Progenitor cell of endocrine pancreas (in vitro differentiated cells): ENCODE data around the gene ASTL. TPM values are rescaled to one million over a fixed set of nuclear protein-coding genes. Genes with fewer than 3 reads are reported as not detected.

Experiments used
- DNase-seq: peaks from one replicate; pipeline ENCODE4 v3.0.0; 2021; ENCODE audit warnings: low spot score; ENCODE audit not compliant: unreplicated experiment
- H3K27ac Mint-ChIP-seq: 2 replicates; pipeline ENCODE4 v1.8.0; 2021; ENCODE audit warnings: mild to moderate bottlenecking, moderate library complexity, mixed read lengths
- H3K27me3 Mint-ChIP-seq: 2 replicates; pipeline ENCODE4 v1.8.0; 2021; ENCODE audit warnings: mixed read lengths
- H3K36me3 Mint-ChIP-seq: 2 replicates; pipeline ENCODE4 v1.8.0; 2022; ENCODE audit warnings: mixed read lengths; ENCODE audit not compliant: insufficient read depth
- H3K4me1 Mint-ChIP-seq: 2 replicates; pipeline ENCODE4 v1.8.0; 2021; ENCODE audit warnings: low read depth, mixed read lengths
- H3K4me3 Mint-ChIP-seq: 2 replicates; pipeline ENCODE4 v1.8.0; 2021; ENCODE audit warnings: low read depth, mild to moderate bottlenecking, moderate library complexity, mixed read lengths
- H3K9me3 Mint-ChIP-seq: 2 replicates; pipeline ENCODE4 v1.8.0; 2021; ENCODE audit warnings: low read depth, mixed read lengths
- total RNA-seq: library from RNA; stranded (reverse); gene quantifications from 2 replicates; pipeline ENCODE4 v1.2.1, GENCODE V29; 2021
- TF ChIP-seq, protein P1 (sequence below): fragments of 200-600 bp; sonication (generic); IDR thresholded peaks from one replicate; pipeline ENCODE4 v1.5.0; 2021; ENCODE audit warnings: antibody characterized with exemption, mild to moderate bottlenecking; ENCODE audit not compliant: unreplicated experiment

Gene ASTL
- total RNA-seq, 1 donor from 2014 or later: 0.29 TPM

- no peak for DNase-seq
- H3K36me3 Mint-ChIP-seq: no peaks in the 10 kb centered on the region
- H3K9me3 Mint-ChIP-seq: no peaks in the 10 kb centered on the region
- H3K4me3 Mint-ChIP-seq: no peak overlapping the region
- TF ChIP-seq, protein P1, sequence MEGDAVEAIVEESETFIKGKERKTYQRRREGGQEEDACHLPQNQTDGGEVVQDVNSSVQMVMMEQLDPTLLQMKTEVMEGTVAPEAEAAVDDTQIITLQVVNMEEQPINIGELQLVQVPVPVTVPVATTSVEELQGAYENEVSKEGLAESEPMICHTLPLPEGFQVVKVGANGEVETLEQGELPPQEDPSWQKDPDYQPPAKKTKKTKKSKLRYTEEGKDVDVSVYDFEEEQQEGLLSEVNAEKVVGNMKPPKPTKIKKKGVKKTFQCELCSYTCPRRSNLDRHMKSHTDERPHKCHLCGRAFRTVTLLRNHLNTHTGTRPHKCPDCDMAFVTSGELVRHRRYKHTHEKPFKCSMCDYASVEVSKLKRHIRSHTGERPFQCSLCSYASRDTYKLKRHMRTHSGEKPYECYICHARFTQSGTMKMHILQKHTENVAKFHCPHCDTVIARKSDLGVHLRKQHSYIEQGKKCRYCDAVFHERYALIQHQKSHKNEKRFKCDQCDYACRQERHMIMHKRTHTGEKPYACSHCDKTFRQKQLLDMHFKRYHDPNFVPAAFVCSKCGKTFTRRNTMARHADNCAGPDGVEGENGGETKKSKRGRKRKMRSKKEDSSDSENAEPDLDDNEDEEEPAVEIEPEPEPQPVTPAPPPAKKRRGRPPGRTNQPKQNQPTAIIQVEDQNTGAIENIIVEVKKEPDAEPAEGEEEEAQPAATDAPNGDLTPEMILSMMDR: no peak
- H3K4me1 Mint-ChIP-seq: peaks cover 9% of the 10 kb centered on the region
- no peak overlapping the region for H3K27ac Mint-ChIP-seq
- H3K27me3 Mint-ChIP-seq: peaks cover 17% of the 10 kb centered on the region
Observed at GRCh38 chr2:96110621-96111256, 27.6 kb downstream of the ASTL start.

DNA sequence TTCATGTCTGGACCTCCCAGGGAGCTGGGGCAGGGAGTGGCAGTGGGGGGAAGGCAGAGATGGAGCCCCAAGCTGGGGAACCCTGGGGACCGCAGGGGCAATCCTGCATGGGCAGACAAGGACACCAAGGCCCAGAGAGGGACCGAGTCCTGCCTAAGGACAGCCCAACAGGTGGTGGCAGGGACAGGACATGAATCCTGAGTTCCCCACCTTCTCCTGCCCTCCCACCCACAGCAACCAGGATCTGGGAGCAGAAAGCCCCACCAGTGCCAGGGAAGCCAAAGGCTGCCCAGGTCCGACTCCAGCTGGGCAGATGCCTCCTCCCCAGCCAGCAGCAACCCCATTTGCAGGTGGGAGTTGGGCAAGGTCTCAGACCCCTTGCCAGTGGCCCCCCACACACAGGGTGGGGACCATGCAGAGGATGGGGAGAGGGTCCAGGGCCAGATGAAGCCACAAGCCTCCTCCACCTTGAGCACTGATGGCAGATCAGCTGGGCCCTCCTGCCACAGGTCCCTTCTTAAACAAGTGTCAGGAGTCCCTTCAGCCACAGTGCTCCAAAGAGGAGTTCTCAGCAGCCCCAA is 28.3 kb downstream of the ASTL start:
- no peak for DNase-seq
- Mint-ChIP-seq H3K9me3 (peaks cover 3% of the 10 kb centered on the region), H3K4me3 (no peak overlapping the region), H3K27ac (no peak overlapping the region), H3K36me3 (no peaks in the 10 kb centered on the region), H3K27me3 (peaks cover 11% of the 10 kb centered on the region), H3K4me1 (peaks cover 9% of the 10 kb centered on the region)
- TF ChIP-seq, protein P1: no peak

GRCh38 chr2:96109361-96109680 is 29.0 kb downstream of the ASTL start:
- Mint-ChIP-seq H3K27ac (no peak overlapping the region), H3K27me3 (peaks cover 6% of the 10 kb centered on the region), H3K4me1 (peaks cover 9% of the 10 kb centered on the region), H3K4me3 (no peak overlapping the region), H3K9me3 (peaks cover 3% of the 10 kb centered on the region), H3K36me3 (no peaks in the 10 kb centered on the region)
- TF ChIP-seq, protein P1: no peak
- DNase-seq: no peak

DNA sequence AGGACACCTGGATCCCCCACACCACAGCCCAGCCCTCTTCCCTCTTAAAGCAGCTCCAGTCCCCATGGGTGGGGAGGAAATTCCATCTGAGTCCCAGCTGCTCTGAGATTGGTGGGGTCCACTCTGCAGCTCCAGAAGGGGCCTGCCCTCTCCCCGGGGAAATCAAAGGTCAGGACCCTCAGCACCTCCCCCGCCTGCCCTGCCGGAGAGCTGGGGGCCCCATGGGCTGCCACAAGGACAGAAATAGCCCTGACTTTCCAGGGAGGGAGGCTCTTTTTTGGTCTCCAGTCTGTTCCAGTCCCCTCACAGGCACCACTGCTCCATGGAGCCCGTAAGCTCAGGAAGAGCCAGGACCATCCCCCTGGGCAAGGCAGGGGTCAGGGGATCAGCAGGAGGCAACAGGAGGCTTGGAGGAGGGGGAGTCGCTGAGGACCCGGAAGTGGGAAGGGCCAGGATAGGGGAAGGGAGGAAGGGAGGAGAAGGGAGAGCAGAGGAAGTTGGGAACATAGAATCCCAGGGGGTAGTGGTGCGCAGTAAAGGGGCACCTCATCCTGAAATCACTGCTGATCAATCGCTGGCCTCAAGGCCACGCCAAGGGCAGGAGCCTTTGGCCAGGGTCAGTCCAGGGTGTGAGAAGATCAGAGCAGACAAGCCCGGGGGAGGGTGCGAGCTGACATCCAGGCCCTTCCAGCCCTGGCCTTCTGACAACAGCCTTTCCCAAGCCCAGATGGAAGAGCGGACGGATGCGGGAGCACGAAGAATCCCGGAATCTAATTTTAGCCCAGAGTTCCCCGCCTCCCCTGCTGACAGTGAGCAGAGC is 29.6 kb downstream of the ASTL start:
- Mint-ChIP-seq H3K36me3 (no peaks in the 10 kb centered on the region), H3K4me1 (peaks cover 9% of the 10 kb centered on the region), H3K27me3 (peaks cover 6% of the 10 kb centered on the region), H3K9me3 (peaks cover 3% of the 10 kb centered on the region), H3K27ac (no peak overlapping the region), H3K4me3 (no peak overlapping the region)
- DNase-seq: no peak
- TF ChIP-seq, protein P1: no peak

DNA sequence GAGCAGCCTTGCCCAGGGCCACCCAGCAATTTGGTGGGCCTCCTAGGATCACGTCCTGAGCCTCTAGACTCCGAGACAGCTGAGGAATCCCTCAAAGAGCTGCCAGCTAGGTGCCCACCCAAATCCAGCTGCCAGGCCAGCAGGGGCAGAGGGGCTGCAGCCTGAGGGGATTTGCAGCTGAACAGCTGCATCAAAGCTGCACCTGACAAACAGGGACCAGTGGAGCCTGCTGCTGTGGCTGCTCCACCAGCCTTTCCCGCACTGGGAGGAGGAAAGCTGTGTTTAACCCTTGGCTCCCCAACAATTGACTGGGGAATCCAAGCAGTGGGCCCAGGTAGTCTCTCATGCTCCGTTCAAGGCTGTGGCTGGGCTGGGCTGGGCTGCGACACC is 30.2 kb downstream of the ASTL start:
- peaks cover under 1% of the 10 kb centered on the region for H3K27me3 Mint-ChIP-seq
- H3K36me3 Mint-ChIP-seq: no peaks in the 10 kb centered on the region
- H3K4me3 Mint-ChIP-seq: no peak overlapping the region
- peaks cover 3% of the 10 kb centered on the region for H3K9me3 Mint-ChIP-seq
- H3K4me1 Mint-ChIP-seq: peaks cover 9% of the 10 kb centered on the region
- TF ChIP-seq, protein P1: no peak
- H3K27ac Mint-ChIP-seq: no peak overlapping the region
- DNase-seq: no peak
